Measurements from ENCODE around the gene PSTPIP2.
"Not testable (repeated sequence)": the region's sequence is repeated elsewhere in the genome, so short reads cannot be mapped to it uniquely, and the experiment has no call there.

Gene PSTPIP2

DNA sequence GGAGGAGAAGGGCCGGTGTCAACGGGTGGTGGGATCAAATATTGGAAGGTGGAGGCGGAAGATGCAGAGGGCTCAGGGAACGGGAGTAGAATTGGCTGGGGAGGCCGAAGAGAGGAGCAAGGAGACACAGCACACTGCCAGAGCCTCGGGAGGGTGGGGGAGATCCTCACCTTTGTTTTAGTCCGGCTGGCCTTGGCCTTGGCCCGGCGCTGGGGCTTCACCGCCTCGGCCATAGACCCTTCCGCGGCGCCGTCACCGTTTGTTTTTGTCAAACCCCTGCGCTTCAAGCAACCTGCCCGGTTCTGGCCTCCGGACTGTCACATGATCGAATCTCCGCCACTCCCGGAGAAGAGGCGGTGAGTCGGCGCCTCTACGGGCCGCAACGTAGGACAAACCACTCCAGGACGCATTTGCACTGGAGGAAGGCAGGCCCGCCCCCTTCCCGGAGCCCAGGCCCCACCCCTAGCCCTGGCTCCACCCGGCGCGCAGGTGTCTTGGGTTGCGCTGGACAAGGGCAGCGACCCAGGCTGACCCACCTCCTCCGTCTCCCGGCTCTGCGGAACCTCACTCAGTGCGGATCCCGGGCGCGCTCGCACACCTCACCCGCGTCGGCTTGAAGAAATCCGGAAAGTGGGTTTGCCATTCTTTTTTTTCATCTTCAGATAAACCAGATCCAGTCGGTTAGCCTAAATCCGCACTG is 104.9 kb downstream of the PSTPIP2 start, which contains the start of gene EPG5:
EPG5 (minus strand) TSS at position 323 of the 700 bp plus-strand sequence; CDS start at position 233, 90 bp downstream.
- ChIA-PET CTCF (no interaction called here), POLR2A (no interaction called here)
- peak; percentile 95 for DNase-seq (ENCODE audit: extremely low spot score)
- TF ChIP-seq, protein P1, sequence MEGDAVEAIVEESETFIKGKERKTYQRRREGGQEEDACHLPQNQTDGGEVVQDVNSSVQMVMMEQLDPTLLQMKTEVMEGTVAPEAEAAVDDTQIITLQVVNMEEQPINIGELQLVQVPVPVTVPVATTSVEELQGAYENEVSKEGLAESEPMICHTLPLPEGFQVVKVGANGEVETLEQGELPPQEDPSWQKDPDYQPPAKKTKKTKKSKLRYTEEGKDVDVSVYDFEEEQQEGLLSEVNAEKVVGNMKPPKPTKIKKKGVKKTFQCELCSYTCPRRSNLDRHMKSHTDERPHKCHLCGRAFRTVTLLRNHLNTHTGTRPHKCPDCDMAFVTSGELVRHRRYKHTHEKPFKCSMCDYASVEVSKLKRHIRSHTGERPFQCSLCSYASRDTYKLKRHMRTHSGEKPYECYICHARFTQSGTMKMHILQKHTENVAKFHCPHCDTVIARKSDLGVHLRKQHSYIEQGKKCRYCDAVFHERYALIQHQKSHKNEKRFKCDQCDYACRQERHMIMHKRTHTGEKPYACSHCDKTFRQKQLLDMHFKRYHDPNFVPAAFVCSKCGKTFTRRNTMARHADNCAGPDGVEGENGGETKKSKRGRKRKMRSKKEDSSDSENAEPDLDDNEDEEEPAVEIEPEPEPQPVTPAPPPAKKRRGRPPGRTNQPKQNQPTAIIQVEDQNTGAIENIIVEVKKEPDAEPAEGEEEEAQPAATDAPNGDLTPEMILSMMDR (IDR thresholded peaks at IDR 0.05; ENCODE audit: control extremely low read depth, extremely low read depth, low read depth, missing control alignments): no peak

DNA sequence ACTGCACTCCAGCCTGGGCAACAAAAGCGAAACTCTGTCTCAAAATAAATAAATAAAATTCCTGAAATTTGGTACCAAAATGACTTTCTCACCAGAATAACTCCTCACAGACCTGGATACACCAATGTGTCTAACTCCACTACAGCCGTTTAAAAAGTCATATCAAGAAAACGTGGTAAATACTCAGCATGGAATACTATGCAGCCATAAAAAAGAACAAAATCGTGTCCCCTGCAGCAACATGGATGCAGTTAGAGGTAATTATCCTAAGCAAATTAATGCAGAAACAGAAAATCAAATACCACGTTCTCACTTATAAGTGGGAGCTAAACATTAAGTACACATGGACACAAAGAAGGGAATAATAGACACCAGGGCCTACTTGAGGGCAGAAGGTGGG is 107.1 kb downstream of the PSTPIP2 start:
- CTCF ChIA-PET: interaction anchor here (1.6 kb wide), 1 partner anchor 16 kb away, joined by 4 read pairs; no protein-coding TSS in a partner anchor
- POLR2A ChIA-PET; DNase-seq (ENCODE audit: extremely low spot score): not testable (repeated sequence)

DNA sequence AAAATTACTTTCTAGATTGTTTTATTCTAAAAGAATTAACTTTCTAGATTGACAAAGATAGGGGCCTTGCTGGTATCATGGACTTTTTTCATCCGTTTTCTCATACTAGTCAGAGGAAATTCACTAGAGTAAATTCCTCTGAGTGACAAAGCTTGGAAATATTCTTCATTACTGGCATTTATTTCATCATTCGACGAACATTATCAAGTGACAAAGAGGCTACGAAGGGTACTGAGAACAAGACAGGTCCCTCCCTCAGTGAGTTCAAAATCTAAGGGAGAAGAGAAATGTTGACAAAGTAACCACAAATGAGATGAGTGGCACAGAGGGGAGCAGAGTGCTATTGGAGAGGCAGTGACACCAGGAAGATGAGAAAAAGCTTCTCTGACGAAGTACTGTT is 109.2 kb downstream of the PSTPIP2 start:
- no peak for DNase-seq (ENCODE audit: extremely low spot score)
- TF ChIP-seq, protein P1 (IDR thresholded peaks at IDR 0.05; ENCODE audit: control extremely low read depth, extremely low read depth, low read depth, missing control alignments): no peak
- CTCF ChIA-PET: interaction anchor here (1.1 to 2.0 kb wide), 3 partner anchors 12 to 111 kb away, joined by 3 to 6 read pairs (median 4); no protein-coding TSS in a partner anchor
- POLR2A ChIA-PET: no interaction called here

DNA sequence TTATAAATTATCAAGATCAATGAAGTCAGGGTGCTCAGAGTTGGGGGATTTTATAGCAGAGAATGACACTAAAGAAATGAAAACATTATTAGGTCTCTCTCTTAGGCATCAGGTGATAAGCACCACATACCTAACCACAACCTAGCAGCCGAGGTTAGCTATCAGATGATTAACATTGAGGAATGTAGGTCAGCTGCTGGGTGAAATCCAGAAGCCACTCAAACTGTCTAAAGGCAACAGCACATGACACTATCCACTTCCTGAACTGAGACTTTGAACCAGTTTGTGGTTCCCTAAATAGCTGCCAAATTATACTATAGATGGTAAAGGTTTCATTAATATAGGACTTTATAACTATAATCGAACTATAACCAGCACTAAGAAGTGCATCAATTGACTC is 109.6 kb downstream of the PSTPIP2 start:
- TF ChIP-seq, protein P1 (IDR thresholded peaks at IDR 0.05; ENCODE audit: control extremely low read depth, extremely low read depth, low read depth, missing control alignments): no peak
- ChIA-PET POLR2A (no interaction called here), CTCF (interaction anchor here (1.0 to 2.0 kb wide), 4 partner anchors 10 to 112 kb away, joined by 3 to 6 read pairs (median 4); no protein-coding TSS in a partner anchor)
- no peak for DNase-seq (ENCODE audit: extremely low spot score)

DNA sequence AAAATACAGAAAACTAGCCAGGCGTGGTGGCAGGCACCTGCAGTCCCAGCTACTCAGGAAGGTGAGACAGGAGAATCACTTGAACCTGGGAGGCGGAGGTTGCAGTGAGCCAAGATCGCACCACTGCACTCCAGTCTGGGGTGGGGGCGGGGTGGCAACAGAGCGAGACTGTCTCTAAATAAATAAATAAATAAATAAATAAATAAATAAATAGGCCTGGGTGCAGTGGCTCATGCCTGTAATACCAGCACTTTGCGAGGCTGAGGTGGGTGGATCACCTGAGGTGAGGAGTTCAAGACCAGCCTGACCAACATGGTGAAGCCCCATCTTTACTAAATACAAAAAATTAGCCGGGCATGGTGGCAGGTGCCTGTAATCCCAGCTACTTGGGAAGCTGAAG is 112.6 kb downstream of the PSTPIP2 start:
- CTCF ChIA-PET: interaction anchor here (1.3 to 1.4 kb wide), 2 partner anchors 12 to 28 kb away, joined by 3 to 4 read pairs; no protein-coding TSS in a partner anchor
- DNase-seq (ENCODE audit: extremely low spot score); POLR2A ChIA-PET: not testable (repeated sequence)

DNA sequence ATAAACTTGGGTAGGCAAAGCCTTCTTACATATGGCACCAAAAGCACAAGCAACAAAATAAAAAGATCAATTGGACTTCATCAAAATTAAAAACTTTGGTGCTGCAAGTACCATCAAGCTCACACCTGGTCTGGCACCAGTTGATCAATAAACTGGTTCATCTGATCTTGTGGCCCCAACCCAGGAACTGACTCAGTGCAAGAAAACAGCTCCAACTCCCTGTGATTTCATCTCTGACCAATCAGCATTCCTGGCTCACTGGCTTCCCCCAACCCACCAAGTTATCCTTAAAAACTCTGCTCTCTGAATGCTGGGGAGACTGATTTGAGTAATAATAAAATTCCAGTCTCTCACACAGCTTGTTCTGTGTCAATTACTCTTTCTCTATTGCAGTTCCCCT is 113.3 kb downstream of the PSTPIP2 start:
- DNase-seq (ENCODE audit: extremely low spot score): no peak
- POLR2A ChIA-PET: no interaction called here
- TF ChIP-seq, protein P1 (IDR thresholded peaks at IDR 0.05; ENCODE audit: control extremely low read depth, extremely low read depth, low read depth, missing control alignments): no peak
- CTCF ChIA-PET: interaction anchor here (1.3 to 1.4 kb wide), 3 partner anchors 11 to 29 kb away, joined by 3 to 4 read pairs (median 4); no protein-coding TSS in a partner anchor

DNA sequence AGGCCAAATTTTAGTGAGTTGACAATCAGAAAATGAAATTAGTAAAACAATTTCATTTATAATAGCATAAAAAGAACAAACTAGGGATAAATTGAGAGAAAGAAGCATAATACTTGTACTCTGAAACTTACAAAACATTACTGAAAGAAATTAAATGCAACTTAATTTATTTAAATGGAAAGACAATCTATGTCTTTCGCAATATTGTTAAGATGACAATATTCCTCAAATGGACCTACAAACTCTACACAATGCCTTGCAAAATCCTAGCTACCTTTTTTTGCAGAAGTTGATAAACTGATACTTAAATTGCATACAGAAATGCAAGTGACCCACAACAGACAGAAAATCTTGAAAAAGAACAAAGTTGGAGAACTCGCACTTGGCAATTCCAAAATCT is 114.0 kb downstream of the PSTPIP2 start:
- DNase-seq (ENCODE audit: extremely low spot score): no peak
- ChIA-PET CTCF (interaction anchor here (1.3 to 1.4 kb wide), 2 partner anchors 11 to 16 kb away, joined by 4 read pairs; no protein-coding TSS in a partner anchor), POLR2A (no interaction called here)
- TF ChIP-seq, protein P1 (IDR thresholded peaks at IDR 0.05; ENCODE audit: control extremely low read depth, extremely low read depth, low read depth, missing control alignments): no peak
